Natural killer cell (primary cell): ENCODE measurements around the gene PDK2. TPM values are rescaled to one million over a fixed set of nuclear protein-coding genes. Genes with fewer than 3 reads are reported as not detected.

ENCODE experiments used
- ATAC-seq, 3 donors: fragments of 150-1000 bp in 2 of 3; fragments of 200-7000 bp in 1 of 3; cut with Tn5 transposase; 1 replicate in 1 of 3; 2 replicates in 2 of 3; pipeline ENCODE4 v1.10.0; 2021; ENCODE audit warnings: mild to moderate bottlenecking in 2 of 3, moderate library complexity in 2 of 3
- DNase-seq, 2 donors: peaks; one replicate each; pipeline versions ENCODE4 v3.0.0 to v3.0.0-alpha.2; 2013 to 2021; ENCODE audit warnings: mixed read lengths in 1 of 2
- H3K27ac ChIP-seq: one replicate; pipeline ENCODE4 v1.5.1; 2013; ENCODE audit warnings: mild to moderate bottlenecking, low read length
- H3K27me3 ChIP-seq: one replicate; pipeline ENCODE4 v1.6.1; 2013; ENCODE audit warnings: low read length; ENCODE audit not compliant: control insufficient read depth, insufficient read depth
- H3K36me3 ChIP-seq: one replicate; pipeline ENCODE4 v1.6.1; 2013; ENCODE audit warnings: low read length; ENCODE audit not compliant: control insufficient read depth, insufficient read depth
- H3K4me1 ChIP-seq: one replicate; pipeline ENCODE4 v1.6.1; 2013; ENCODE audit warnings: low read length; ENCODE audit not compliant: control insufficient read depth, insufficient read depth
- H3K4me3 ChIP-seq: one replicate; pipeline ENCODE4 v1.5.1; 2013; ENCODE audit warnings: low read length
- H3K9me3 ChIP-seq: one replicate; pipeline ENCODE4 v1.6.1; 2013; ENCODE audit warnings: low read length; ENCODE audit not compliant: control insufficient read depth, insufficient read depth
- H3K27ac Mint-ChIP-seq, 2 donors: one replicate each; pipeline ENCODE4 v1.8.0; 2022; ENCODE audit warnings: mild to moderate bottlenecking in 2 of 2, mixed read lengths in 2 of 2, moderate library complexity in 1 of 2
- H3K27me3 Mint-ChIP-seq, 2 donors: one replicate each; pipeline ENCODE4 v1.8.0; 2022; ENCODE audit warnings: low read depth in 2 of 2, mixed read lengths in 2 of 2
- H3K36me3 Mint-ChIP-seq: one replicate; pipeline ENCODE4 v1.8.0; 2022; ENCODE audit warnings: mixed read lengths
- H3K4me1 Mint-ChIP-seq, 2 donors: one replicate each; pipeline ENCODE4 v1.8.0; 2022; ENCODE audit warnings: mixed read lengths in 2 of 2
- H3K4me3 Mint-ChIP-seq: one replicate; pipeline ENCODE4 v1.8.0; 2022; ENCODE audit warnings: mild to moderate bottlenecking, moderate library complexity, mixed read lengths
- H3K9me3 Mint-ChIP-seq, 2 donors: one replicate each; pipeline ENCODE4 v1.8.0; 2022; ENCODE audit warnings: mixed read lengths in 2 of 2
- WGBS: methylation state at CpG from one replicate; pipeline ENCODE4 v1.1.7; 2013; ENCODE audit warnings: missing lambda C conversion rate; ENCODE audit not compliant: insufficient coverage; 5-methylcytosine and 5-hydroxymethylcytosine counted together
- intact Hi-C: fragments of 100-400 bp; cut with micrococcal nuclease; formaldehyde crosslinking; loops from one replicate; pipeline ENCODE4 v1.14.2; 2022
- total RNA-seq, 4 donors: library from RNA; stranded (reverse); fragments of 120-200 nt in 1 of 4; gene quantifications; one replicate each; pipeline versions ENCODE4 v1.2.3 to v1.2.4, GENCODE V29; 2013 to 2022
- TF ChIP-seq, protein P1 (sequence below): fragments of 200-600 bp; IDR thresholded peaks from one replicate; pipeline ENCODE4 v1.8.0; 2022; ENCODE audit warnings: antibody characterized with exemption

PDK2 gene
- total RNA-seq, 3 donors from 2014 or later (not counting 1 experiment from before 2014, with no cell fraction given), result 23.2 to 32.9 (median 23.6) TPM

DNA sequence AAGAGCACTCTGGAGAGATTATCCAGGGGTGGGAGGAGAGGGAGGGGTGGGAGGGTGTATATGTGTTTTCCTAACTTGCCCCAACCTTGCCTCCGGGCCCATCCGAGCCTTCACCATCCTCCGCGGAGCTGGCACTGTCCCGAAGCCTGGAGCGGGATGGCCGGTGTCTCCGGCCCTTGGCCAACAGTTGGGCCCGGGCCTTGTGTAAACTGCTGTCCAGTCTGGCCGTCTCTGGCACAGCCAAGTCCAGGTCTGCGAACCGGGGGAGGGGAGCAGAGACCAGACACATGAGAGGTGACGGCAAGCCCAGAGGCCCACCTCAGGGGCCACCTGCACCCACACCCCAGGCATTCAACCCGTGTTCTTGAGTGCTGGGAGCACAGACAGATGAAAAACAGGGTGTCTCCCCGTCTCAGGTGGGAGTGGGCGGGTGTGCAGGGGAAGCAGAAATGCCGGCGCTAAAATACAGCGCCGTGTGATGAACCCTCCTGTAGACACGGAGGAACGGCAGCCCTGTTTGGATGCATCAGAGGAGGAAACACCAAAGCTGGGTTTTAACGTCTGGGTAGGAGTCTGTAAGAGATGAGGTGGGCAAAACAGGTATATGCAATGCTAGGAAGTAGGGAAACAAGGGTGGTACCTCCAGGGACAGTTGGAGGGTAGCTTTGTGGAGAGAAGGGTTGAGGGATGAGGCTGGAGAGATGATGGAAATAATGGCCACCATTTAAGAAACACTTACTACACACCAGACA, 23.1 kb downstream of the PDK2 start:
- Histone ChIP-seq H3K4me1 (peaks cover 11% of the 10 kb centered on the region), H3K36me3 (no peaks in the 10 kb centered on the region), H3K4me3 (no peak overlapping the region), H3K27ac (no peak overlapping the region), H3K27me3 (peaks cover 11% of the 10 kb centered on the region), H3K9me3 (no peaks in the 10 kb centered on the region)
- WGBS, result 91% methylated on average over 22 of the region's 23 CpGs
- no peak overlapping the region for H3K27ac Mint-ChIP-seq
- DNase-seq, result no peak
- no peaks in the 10 kb centered on the region for H3K36me3 Mint-ChIP-seq
- TF ChIP-seq, protein P1, sequence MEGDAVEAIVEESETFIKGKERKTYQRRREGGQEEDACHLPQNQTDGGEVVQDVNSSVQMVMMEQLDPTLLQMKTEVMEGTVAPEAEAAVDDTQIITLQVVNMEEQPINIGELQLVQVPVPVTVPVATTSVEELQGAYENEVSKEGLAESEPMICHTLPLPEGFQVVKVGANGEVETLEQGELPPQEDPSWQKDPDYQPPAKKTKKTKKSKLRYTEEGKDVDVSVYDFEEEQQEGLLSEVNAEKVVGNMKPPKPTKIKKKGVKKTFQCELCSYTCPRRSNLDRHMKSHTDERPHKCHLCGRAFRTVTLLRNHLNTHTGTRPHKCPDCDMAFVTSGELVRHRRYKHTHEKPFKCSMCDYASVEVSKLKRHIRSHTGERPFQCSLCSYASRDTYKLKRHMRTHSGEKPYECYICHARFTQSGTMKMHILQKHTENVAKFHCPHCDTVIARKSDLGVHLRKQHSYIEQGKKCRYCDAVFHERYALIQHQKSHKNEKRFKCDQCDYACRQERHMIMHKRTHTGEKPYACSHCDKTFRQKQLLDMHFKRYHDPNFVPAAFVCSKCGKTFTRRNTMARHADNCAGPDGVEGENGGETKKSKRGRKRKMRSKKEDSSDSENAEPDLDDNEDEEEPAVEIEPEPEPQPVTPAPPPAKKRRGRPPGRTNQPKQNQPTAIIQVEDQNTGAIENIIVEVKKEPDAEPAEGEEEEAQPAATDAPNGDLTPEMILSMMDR, result no peak
- H3K9me3 Mint-ChIP-seq, result no peaks in the 10 kb centered on the region
- H3K27me3 Mint-ChIP-seq, result peaks cover 48 to 53% of the 10 kb centered on the region in 2 donors
- H3K4me1 Mint-ChIP-seq, result peaks cover 12 to 14% of the 10 kb centered on the region in 2 donors
- intact Hi-C loops, result no loop called here
- no peak overlapping the region for H3K4me3 Mint-ChIP-seq
- no peak for ATAC-seq

DNA sequence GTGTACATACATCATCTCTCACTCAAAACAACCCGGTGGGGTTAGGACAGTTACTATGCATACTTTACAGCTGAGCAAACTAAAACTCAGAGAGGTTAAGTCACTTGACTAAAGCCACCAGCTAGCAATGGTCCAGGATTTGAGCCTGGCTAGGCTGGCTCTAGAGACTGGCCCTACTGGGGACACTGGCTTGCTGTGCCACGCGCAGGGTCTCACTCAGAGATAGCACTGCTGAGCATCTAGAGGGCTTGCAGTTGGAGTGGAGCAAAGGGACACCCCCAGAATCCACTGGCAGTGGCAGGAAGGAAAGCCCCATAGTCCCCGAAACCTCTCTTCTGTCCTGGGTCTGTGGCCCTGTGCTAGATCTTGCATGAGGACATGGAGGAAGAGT, 23.7 kb downstream of the PDK2 start:
- Mint-ChIP-seq H3K4me1 (peaks cover 12 to 14% of the 10 kb centered on the region in 2 donors), H3K4me3 (no peak overlapping the region), H3K9me3 (no peaks in the 10 kb centered on the region), H3K27me3 (peaks cover 48 to 53% of the 10 kb centered on the region in 2 donors), H3K36me3 (no peaks in the 10 kb centered on the region), H3K27ac (no peak overlapping the region)
- H3K36me3 ChIP-seq, result no peaks in the 10 kb centered on the region
- H3K4me1 ChIP-seq, result peaks cover 11% of the 10 kb centered on the region
- peaks cover 11% of the 10 kb centered on the region for H3K27me3 ChIP-seq
- no peak for ATAC-seq
- TF ChIP-seq, protein P1, result no peak
- intact Hi-C loops, result no loop called here
- no peaks in the 10 kb centered on the region for H3K9me3 ChIP-seq
- H3K27ac ChIP-seq, result no peak overlapping the region
- no peak for DNase-seq
- no peak overlapping the region for H3K4me3 ChIP-seq
- 91% methylated on average over 4 of the region's 4 CpGs for WGBS

DNA sequence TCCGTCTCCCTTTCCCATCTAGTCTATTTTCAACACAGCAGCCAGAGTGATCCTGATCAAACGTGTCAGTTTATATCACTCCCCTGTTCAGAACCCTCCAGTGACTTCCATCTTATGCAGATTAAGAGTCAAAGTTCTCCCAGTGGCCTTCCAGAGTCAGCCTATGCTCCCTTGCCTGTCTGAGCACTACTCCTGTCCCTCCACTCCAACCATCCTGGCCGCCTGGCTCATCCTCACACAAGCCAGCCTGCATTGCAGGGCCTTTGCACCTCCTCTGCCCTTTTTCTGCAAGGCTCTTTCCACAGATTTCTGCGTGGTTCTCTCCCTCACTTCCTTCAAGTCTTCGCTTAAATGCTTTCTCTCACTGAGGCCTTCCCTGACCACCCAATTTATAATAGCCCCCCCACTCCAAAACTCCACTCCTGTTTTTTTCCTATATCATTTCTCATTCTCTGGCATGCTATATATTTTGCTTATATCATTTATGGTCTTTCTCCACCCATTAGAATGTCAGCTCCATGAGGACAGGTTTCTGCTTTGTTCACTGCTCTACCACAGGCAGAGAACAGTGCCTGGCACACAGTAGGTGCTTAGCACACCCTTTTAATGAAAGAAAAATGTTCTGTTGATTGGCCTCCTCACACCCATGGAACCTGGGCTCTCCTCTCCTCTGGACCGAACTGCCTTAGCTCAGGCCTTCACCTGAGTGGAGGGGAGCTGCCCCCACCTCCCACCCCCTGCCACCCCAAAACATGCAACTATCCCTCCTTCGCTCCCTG, 25.5 kb downstream of the PDK2 start:
- Mint-ChIP-seq H3K4me1 (peaks cover 6% of the 10 kb centered on the region in 2 donors), H3K36me3 (no peaks in the 10 kb centered on the region), H3K9me3 (no peaks in the 10 kb centered on the region), H3K27me3 (peaks cover 37 to 43% of the 10 kb centered on the region in 2 donors), H3K4me3 (no peak overlapping the region), H3K27ac (no peak overlapping the region)
- DNase-seq, result no peak
- no peak overlapping the region for H3K4me3 ChIP-seq
- H3K27ac ChIP-seq, result no peak overlapping the region
- no peak for ATAC-seq
- no peaks in the 10 kb centered on the region for H3K9me3 ChIP-seq
- WGBS, result 84% methylated on average over 7 of the region's 7 CpGs
- H3K36me3 ChIP-seq, result no peaks in the 10 kb centered on the region
- H3K4me1 ChIP-seq, result peaks cover 11% of the 10 kb centered on the region
- peaks cover 10% of the 10 kb centered on the region for H3K27me3 ChIP-seq
- intact Hi-C loops, result loop anchor here (10.0 kb wide), 1 partner anchor 174 kb away; no protein-coding TSS in a partner anchor
- TF ChIP-seq, protein P1, result no peak
